NCI-H345 treated with DMSO at 0.1 percent for 48 hours (cell line): ENCODE data around the gene PDZD2.
"Not testable (repeated sequence)": the region's sequence is repeated elsewhere in the genome, so short reads cannot be mapped to it uniquely, and the experiment has no call there.

Experiments used
- DNase-seq: peaks from one replicate; lab custom pipeline; 2025; ENCODE audit not compliant: unreplicated experiment; lab: John Stamatoyannopoulos, UW

Gene PDZD2

DNA sequence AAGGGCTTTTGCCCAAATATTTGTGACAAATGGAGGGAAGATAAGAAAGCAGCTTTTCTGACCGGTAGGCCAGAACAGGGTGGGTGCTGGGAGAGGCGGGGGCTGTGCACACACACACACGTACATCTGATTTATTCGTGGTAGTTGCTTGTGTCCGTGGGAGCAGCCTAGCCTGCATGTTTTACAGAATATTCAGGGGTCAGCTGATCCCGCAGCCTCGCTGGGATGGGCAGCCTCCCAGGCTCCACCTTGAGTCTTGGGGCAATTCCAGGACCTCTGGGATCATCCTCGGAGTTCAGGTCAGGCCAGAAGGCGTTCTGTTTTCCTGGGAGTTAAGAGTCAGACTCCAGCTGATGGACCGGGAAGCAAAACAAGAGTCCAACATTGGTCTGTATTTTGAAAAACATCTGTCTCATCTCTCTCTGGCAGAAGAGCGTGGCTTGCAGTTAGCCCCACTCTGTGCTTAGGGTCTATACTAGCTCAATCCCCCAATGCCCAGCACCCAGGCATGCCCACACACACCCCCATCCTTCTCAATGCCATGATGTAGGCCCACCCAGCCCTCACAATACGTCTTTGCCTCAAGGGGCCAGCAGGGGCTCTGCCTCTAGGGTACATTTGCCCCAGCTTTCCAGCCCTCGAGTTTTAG, 324.6 kb downstream of the PDZD2 start:
- DNase-seq = no peak

DNA sequence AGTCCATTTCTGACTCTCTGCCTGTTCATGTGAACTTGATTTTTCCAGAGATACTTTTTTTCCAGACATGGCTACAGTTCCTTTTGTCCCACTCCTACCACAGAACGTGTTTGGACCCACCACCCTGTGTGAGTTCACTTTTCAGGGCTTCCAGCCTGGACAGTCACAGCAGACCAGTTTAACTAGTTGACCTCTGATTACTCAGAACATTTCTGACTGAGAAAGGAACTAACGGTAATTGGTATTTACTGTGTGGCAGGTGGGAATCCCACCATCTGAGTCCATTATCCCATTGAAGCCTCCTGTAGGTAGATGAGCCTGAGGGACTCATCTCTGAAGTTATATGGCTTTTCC, 325.1 kb downstream of the PDZD2 start:
- DNase-seq = no peak

DNA sequence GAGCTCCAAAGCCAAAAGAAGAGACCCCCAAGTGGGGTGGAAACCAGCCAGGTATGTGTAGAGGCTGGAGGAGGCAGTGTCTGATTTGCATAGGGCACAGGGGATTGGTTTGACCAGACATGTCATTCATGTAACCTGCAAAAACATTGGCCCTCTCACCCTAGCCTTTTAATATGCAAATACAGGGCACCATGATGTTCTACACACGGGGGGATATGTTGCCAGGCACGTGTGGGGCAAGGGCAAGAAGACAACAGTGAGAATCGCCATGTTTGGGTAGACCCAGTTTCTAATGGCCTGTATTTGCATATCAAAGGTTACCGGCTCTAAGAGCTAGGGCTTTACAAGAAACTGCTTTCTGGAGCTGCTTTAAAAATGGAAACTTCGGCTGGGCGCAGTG, 326.3 kb downstream of the PDZD2 start:
- no peak for DNase-seq

DNA sequence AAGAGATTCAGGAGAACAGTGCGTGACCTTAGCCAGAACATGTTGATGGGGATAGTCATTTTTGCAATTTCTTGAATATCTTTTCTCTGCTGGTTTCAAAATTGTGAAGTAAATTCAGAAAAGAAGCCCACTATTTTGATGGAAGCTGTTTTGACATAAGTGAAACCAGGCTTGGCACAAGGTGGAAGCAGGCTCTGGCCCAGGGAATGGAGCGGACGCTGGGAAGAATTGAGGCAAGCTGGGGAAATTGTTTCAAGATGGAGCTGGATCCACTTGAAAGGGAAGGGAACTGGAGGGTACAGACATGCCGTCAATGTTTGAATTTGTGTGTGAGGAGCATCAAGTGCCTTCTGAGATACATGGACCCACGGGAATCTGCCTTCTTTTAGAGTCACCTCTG, 328.0 kb downstream of the PDZD2 start:
- no peak for DNase-seq

DNA sequence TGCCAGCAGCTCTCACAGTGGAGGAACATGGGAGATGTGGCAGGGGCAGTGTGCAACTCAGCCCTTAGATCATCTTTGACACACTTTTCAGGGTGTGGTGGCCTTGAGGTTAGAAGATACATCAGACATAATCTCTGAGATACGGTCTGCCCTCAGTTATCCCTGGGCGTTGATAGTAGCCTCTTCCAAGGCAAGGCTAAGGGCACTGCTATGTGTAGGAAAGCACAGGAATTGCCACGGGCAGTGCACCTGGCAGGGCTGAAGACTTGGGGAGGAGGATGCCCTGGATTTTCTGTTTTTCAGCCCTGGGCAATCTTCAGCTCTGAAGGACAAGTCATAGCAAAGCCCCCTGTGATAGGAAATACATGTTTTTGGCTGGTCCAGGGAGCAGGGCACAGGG, 328.5 kb downstream of the PDZD2 start:
- no peak for DNase-seq

DNA sequence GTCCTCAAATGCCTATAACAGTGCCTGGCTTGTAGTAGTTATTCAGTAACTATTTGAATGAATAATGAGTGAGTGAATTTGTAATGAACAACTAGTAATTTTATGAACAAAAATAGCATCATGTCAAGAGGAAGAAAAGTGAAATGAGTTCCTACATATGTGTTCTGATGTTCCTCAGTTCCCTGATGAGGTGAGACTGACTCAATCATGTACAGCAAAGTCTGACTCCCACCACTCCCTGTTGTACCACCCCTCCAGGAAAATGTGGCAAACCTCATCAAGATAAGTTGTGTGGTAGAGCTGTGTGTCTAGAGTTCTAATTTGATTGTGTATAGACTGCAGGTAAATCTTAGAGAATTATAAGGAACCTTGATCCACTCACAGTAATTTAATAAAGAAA, 333.6 kb downstream of the PDZD2 start:
- no peak for DNase-seq

DNA sequence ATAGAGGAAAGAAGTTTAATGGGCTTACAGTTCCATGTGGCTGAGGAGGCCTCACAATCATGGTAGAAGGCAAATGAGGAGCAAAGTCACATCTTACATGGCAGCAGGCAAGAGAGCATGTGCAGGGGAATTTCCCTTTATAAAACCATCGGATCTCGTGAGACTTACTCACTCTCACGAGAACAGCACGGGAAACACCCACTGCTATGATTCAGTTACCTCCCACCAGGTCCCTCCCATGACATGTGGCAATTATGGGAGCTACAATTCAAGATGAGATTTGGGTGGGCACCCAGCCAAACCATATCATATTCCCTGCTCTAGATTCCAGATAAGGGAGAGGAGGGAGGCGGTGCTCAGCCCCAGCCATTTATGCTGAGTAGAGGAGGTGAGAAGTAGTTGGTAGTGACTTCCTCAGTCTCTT, 336.3 kb downstream of the PDZD2 start:
- DNase-seq = not testable (repeated sequence)

DNA sequence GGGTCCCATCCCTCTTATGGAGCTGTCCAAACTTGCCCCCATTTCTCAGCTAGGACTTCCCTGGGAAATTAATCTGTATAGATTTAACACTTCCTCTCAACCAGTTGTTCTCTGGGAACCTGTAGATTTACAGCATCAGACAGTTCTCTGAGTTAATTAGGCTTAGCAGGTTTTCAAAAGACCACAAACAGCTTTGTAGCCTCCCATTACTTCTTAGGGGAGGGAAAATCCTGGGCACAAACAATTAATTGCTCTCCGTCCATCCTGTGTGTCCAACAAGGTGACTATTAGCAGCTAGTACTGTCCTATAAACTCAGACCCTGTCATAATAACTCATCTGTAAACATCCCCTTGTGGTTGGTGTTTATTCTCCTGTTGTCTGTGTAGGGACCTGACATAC, 337.2 kb downstream of the PDZD2 start:
- DNase-seq = no peak

DNA sequence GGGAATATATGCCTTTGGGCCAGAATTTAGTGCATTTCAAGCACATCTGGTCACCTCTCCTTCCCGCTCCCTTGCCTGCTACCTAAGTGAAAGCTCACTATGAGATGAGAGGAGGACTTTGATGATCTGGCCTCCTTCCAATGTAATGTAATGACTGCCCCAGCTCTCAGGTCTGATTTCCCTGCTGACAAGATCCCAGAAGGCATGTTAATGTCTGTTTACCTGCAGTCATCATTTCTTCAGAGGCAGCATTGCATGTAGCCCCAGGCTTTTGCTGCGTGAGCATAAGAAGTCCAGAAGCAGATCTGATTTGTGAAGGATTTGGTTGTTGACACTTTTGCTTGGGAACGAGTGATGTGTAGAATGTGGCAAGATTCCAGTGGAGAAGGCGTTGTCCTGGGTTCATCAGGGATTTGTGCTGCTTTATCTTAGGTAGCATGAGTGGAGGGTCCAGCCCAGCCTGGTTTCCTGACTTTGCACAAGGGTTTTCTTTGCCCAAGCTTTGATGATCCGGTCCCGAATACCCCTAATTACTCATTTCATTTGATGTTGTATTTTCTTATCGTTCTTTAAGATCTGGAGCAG, 342.5 kb downstream of the PDZD2 start:
- DNase-seq = no peak

DNA sequence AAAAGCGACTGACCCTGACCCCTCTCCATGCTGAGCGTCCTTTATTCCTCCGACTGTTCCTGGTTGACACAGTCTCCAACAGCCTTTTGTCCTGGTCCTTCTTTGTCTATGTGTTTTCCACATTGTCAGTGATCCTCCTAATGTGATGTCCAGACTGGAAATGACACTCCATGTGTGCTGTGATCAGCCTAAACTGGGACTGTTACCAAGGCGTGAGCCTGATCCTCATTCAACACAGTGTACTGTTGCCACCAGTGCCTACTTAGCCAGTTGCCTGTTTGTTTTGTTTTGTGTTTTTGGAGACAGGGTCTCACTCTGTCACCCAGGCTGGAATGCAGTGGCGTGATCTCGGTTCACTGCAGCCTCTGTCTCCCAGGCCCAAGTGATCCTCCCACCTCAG, 343.1 kb downstream of the PDZD2 start:
- no peak for DNase-seq

DNA sequence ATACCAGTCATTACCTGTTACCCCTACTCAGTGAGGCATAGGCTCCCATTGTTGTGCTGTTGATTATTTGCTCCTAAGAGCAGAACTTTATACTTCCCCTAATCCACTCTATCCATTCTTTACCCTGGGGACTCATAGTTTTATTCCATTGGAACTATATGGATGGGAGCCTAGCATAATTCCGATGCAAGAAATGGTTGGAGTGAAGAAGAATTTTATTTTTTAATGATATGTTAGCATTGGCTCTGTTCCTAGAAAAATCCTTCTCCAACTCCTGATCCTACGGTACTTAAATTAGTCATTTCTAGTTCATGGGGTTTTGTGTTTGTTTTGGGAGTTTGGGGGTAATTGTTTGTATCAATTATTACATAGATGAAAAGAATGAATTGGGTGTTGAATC, 343.7 kb downstream of the PDZD2 start:
- DNase-seq = no peak

DNA sequence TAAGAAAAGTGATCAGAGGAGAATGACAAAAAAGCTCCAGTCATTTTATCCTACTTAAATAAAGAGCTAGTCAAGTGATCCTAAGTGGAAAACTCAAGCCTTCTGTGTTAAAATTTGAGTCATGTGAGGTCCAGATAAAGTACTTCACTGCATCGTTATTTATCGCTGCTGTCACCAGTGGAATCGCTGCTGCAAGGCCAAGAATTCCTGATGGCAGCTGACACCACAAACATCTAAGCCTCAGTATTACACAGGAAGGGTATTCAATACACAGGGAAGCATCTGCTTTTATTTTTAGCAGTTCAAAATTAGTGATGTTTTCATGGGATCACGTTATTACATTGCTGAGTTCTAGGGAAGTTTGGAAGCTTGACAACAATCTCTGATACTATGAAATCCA, 344.9 kb downstream of the PDZD2 start:
- no peak for DNase-seq

DNA sequence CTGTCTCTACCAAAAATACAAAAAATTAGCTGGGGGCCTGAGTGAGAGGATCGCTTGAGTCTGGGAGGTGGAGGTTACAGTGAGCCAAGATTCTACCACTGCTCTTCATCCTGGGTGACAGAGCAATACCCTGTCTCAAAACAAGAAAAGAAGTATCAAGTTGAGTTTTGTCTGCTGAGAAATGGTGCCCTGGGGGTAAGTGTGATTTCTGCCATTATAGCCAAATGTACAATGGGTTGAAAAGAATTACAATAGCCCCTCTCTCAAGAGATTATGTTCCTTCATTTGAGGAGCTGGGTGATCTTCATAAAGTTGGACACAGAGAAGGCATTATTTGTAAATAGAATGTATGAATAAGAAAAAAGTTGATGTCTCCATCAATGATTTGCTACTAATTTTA, 345.8 kb downstream of the PDZD2 start:
- no peak for DNase-seq

DNA sequence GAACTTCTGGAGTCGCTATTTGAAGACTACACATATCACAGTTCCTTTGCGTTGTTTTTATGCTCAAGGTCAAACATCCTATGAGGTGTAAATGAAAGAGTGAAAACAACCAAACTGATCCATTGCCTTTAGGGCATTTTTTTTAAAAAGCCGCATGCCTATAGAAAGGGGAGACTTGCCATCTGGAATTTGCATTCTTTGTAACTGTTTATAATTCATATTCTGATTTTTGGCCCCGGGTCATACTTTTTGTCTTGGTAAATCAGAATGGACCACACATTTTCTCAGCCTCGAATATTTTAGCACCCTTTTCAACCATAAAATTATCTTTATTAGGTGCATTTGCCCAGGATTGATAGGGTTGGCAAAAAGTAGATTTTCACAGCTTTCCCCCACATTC, 347.2 kb downstream of the PDZD2 start:
- DNase-seq = no peak

DNA sequence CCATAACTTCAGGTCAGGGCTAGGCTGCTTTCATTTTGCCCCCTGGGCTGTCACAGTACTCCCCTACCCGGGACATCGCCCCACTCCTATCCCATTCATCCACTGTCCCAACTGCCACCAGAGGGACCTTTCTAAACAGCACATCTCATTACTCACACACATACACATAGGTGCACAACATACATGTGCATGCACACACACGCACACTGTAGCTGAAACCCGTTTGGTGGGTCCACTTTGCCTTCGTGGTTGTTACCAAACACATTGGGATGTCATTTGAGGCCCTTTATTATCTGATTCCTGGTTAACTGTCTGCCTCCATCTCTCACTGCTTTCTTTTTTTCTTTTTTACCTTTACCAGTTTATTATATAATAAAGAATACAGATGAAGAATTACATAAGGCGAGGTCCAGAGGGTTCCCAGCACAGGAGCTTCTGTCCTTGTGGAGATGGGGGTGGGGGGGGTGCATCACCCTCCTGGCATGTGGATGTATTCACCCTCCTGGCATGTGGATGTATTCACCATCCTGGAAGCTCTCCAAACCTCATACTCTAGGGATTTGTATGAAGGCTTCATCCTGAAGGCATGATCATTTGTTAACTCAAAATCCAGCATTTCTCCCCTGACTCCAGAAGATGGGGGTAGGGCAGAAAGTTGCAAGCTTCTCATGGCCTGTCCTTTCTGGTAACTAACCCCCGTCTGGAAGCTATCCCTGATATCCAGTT, 349.2 kb downstream of the PDZD2 start:
- DNase-seq = no peak

DNA sequence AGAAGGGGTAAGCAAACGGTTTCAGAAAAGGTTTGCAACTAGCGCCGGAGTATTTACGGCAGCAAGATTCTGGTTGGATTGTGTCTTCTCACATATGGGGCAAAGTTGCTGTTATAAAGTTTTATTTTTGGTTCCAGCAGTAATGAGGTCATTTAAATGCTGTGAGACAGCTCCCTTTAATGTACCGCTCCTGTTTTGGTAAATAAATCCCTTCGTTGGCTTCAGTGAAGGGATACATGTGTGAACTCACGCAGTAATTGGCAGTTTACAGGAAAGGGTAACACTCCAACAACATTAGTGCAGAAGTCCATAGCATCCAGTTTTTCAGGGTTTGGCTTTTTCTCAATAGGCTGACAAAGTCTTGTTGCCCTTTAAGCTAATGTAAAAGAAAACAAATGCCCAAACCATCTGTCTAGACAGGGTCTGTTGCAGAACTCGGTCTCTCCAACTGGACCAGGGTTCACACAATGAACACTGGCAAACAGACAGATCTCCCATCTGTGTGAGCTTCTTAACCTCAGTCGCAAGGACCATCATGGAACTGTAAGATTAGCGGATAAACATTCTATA, 351.2 kb downstream of the PDZD2 start:
- DNase-seq = no peak

DNA sequence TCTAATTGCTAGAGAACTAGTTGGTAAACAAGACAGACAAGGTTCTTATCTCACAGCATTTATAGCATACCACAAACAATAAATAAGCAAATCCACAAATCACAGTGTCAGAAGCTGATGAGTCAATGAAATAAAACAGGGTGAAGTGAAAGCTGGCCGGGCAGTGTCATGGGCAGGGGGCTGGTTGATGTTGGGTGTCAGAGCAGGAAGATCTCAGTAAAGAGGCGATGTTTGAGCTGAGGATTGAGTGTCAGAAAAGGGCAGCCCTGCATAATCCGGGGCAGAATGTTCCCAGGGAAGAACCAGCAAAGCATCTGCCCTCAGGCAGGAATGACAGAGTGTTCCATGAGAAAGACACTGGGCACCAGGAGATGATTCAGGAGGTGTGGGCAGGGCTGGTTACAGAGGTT, 351.8 kb downstream of the PDZD2 start:
- DNase-seq = no peak

DNA sequence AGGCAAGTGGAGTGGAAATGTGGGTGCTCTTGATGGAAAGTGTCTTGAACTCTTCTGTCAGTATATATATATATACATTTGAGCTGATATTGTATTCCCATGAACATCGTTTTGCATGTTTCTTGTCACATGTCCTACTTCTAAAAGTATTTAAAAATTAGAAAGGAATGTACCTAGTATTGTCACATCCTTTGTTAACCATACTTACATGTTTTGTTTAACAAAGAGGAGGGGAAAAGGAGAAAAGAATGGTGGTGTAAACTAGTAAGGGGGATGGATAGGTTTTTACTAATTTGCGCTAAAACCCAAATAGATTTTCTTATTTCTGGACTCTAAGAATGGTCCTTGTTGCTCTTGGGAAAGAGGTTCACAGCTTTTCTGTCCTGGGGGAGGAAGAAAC, 353.4 kb downstream of the PDZD2 start:
- no peak for DNase-seq

DNA sequence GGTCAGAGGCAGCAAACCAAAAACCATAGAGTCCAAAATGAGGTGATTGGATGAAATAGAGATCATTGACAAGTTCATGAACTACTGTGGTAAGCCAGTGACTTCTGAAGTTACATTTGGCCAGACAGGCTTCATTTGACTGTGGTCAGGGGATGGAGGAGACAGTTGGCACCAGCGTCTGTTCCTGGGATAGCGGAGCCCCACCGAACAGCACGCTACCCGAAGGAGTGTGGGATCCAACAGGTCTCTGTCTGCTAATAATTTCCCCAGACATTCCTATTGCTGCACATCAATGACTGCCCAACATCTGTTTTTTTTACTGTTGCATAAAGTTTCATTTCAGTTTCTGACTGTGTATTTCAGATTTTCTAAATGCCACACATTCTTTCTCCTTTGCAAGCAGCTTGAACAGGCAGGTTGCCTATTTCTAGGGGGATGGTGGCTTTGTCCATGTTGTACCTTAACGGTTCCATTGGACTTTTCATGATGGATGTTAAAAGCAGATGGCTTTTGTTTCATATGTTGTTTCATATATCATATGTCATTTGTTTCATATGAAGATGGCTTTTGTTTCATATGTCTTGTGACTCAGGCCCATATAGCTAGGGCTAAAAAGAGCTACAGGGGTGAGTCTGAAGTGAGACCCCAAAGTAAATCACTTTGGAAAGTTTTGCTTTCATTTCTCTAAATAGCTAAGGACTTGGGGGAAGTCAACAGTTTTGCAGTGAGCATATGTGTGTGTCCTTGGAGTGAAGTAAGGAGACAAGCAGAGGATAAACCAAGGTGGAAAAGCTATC, 354.4 kb downstream of the PDZD2 start:
- DNase-seq = no peak

DNA sequence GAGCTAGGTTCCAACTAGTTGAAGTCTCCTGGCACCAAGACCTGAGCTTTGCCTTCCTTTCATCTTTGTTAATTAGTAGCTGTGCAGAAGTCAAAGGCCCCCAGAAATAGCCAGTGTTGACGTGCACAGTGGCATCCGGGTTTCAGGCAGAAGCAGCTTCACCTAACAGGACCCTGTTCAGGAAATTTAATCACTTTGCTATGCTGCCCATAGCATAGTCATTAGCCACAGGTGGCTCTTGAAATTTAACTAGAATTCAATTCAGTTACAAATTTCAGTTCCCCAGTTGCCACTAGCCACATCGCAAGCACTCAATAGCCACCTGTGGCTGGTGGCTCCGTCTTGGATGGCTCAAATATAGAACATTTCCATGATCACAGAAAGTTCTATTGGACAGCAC, 356.1 kb downstream of the PDZD2 start:
- DNase-seq = no peak

DNA sequence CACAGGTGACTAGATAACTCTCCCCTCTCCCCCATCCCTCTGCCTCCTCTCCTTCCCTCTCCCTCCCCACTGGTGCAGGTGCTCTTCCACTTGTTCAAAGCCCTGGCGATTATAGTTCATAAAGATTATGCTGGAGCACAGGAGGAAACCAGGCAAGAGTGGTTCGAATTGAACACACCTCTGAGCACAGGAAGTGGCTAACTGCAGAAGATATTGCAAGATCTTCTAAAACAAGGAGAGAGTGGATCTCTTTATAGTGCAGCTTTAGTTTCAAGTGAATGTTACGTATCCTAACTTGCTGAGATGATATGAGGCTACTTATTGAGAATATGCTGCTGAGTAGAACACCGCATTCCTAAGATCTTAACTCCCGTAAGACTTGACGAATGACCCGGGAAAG, 356.8 kb downstream of the PDZD2 start:
- DNase-seq = no peak

DNA sequence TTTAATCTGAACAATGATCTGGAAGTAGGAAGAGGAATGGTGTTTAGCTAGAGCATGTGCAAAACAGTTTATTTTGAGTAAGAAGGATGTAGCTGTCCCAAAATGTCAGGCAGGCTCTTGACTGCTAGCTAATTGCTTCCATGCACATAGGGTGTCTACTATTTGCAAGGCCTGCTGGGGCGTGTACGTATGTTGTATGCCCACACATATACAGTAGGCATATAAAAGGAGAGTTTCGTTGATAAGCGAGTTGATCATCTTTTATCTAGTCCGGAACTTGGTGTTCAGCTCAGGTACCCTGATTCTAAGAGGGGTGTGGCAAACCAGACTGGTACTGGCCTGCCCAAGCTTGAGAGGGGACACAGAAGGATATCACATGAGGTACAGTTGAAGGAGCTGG, 358.0 kb downstream of the PDZD2 start:
- DNase-seq = no peak
